ENCODE data around the gene ST8SIA1.

ST8SIA1 gene

GRCh38 chr12:22248121-22248520, 86.4 kb downstream of the ST8SIA1 start:
- H3K4me3 ChIP-seq (ENCODE audit: low read depth, low read length) = no peak overlapping the region

DNA sequence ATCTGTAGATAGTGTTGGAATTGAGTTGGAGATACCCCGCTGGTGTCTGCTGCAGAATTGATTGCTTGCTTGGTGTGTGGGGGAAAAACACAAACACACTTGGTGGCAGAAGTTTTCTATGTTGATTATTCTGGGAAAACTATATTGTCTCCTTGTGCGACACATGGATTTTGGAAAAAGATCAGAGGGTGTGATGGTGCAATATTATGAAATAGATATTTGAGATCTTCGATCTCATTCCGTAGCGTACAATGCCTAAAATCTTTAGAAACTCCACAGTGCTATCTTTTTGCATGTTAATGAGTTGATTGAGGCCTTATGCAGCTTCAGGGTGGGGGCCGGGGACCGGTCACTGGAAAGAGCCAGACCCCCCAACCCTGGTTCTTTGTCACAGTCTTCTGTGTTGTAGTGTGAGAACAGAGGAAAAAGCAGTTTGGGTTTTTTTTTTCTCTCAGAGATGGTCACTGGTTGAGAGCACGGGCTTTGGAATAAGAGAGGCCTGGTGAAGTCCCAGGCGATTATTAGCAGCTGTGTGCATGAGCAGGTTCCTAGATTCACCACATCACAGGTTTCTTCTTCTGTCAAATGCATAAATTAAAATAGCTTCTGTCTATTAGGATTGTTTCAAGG, 88.2 kb downstream of the ST8SIA1 start:
- no peak overlapping the region for H3K4me3 ChIP-seq (ENCODE audit: low read depth, low read length)

DNA sequence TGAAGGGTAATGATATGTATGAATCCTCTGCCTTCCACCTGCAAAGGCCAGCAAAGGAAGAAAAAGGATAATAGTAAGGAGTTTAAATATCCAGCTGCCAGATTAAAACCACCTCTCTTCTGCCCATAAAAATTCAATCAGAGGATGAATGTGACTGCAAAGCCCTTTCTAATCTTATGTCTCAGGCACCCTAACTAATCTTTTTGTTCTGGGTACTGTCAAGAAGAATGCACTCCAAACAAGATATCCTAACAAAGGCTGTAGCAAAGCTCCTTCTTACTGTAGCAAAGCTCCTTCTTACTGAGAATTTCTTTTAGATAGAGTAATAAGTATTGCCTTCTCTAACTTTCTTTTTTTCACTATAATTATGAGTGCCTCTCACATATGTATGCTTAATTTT, 91.8 kb downstream of the ST8SIA1 start:
- H3K4me3 ChIP-seq (ENCODE audit: low read depth, low read length) = no peak overlapping the region

GRCh38 chr12:22238211-22238610, 96.3 kb downstream of the ST8SIA1 start:
- no peak overlapping the region for H3K4me3 ChIP-seq (ENCODE audit: low read depth, low read length)

GRCh38 chr12:22234561-22234960, 99.9 kb downstream of the ST8SIA1 start:
- H3K4me3 ChIP-seq (ENCODE audit: low read depth, low read length) = no peak overlapping the region

GRCh38 chr12:22231836-22232235, 102.7 kb downstream of the ST8SIA1 start:
- H3K4me3 ChIP-seq (ENCODE audit: low read depth, low read length) = no peak overlapping the region

- no peak overlapping the region for H3K4me3 ChIP-seq (ENCODE audit: low read depth, low read length)
Measured at GRCh38 chr12:22231078-22231477, 103.4 kb downstream of the ST8SIA1 start.

GRCh38 chr12:22230280-22230794, 104.2 kb downstream of the ST8SIA1 start:
- H3K4me3 ChIP-seq (ENCODE audit: low read depth, low read length) = no peak overlapping the region

- H3K4me3 ChIP-seq (ENCODE audit: low read depth, low read length) = no peak overlapping the region
Measured at GRCh38 chr12:22229652-22230279, 104.7 kb downstream of the ST8SIA1 start.

DNA sequence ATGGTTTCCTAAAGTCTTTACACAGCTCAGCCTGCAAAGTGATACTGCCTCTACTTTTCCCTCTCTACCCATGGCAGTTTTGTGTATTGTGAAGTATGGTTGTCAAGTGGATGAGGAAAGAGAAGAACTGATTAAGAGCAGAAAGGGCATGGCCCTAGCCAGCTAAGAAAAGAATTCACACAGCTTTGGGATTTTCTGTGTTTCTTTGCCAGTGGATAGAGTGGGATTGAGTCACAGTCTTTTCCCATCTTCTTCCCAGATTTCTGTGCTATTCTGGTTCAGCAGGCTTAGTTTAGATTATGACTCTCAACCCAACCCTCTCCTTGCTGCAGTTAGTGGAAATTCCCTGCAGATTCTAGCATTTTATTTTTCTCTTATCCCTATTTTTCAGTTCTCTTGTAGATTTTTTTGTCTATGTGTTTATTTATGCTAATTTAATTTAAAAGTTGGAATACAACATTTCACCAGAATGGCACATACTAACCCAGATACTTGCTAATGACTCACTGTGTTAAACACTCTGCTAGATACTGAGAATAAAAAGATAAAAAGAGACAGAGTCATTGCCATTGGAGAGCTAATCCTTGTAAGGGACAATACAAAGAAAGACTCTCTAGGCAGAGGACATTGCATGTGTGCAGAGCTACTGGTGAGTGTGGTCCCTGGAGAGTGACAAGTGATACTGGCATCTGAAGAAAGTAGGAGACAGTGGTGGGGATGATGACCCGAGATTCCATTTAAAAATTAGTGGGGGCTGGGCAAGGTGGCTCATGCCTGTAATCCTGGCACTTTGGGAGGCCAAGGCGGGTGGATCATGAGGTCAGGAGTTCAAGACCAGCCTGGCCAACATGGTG, 106.3 kb downstream of the ST8SIA1 start:
- H3K4me3 ChIP-seq (ENCODE audit: low read depth, low read length) = no peak overlapping the region

DNA sequence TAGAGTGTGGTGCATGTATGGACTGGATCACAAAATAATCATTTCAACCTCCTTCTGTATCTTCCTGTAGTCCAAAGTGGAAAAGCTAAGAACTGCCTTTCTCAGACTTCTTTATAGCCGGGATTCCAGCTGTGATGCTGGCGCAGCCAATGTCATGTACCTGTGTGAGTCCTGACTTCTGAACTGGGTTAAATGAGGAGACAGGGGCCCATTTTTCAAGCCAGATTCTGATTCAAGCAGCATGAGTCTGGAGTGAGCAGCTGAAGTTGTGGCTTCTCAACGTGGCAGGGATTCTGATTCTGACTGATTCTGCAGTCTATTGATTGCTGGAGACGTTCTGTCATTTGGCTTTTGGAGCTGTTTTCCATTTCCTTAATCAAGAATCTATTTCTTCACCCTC, 111.2 kb downstream of the ST8SIA1 start:
- no peak overlapping the region for H3K4me3 ChIP-seq (ENCODE audit: low read depth, low read length)

GRCh38 chr12:22217556-22217955, 117.0 kb downstream of the ST8SIA1 start:
- H3K4me3 ChIP-seq (ENCODE audit: low read depth, low read length) = no peak overlapping the region

GRCh38 chr12:22215467-22216253, 118.8 kb downstream of the ST8SIA1 start:
- no peak overlapping the region for H3K4me3 ChIP-seq (ENCODE audit: low read depth, low read length)

- no peak overlapping the region for H3K4me3 ChIP-seq (ENCODE audit: low read depth, low read length)
Measured at GRCh38 chr12:22211128-22211527, 123.4 kb downstream of the ST8SIA1 start.

GRCh38 chr12:22209422-22209821, 125.1 kb downstream of the ST8SIA1 start:
- H3K4me3 ChIP-seq (ENCODE audit: low read depth, low read length) = no peak overlapping the region

DNA sequence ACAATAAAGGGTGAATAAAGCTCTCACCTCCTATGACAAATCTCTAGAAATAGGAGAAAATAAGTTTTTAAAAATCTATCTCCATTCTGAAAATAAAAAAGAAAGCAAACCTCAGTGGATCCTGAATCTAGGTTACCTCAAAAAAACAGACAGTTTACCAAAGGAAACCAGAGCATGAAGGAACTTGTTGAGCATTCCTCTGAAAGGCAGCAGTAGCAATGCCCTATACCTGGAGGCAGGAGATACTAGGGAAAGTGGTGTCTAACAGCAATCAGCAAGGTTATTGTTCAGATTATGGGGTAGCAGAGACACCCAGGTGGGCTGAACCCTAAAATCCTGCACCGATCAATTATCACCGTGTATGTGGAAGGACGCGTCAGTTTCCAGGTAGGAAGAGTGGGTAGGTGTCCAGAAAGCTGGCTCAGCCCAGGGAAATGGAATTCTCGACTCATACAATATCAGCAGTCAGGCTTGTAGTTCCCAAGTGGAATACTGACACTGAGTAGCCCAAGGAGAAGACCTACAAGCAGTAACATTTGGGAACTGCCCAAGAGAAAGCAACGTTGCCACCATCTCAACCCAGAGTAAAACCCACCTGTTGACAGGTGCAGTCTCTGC, 128.3 kb downstream of the ST8SIA1 start:
- no peak overlapping the region for H3K4me3 ChIP-seq (ENCODE audit: low read depth, low read length)

- no peak overlapping the region for H3K4me3 ChIP-seq (ENCODE audit: low read depth, low read length)
Measured at GRCh38 chr12:22204391-22204790, 130.1 kb downstream of the ST8SIA1 start.

GRCh38 chr12:22202847-22203246, 131.7 kb downstream of the ST8SIA1 start:
- H3K4me3 ChIP-seq (ENCODE audit: low read depth, low read length) = no peak overlapping the region

DNA sequence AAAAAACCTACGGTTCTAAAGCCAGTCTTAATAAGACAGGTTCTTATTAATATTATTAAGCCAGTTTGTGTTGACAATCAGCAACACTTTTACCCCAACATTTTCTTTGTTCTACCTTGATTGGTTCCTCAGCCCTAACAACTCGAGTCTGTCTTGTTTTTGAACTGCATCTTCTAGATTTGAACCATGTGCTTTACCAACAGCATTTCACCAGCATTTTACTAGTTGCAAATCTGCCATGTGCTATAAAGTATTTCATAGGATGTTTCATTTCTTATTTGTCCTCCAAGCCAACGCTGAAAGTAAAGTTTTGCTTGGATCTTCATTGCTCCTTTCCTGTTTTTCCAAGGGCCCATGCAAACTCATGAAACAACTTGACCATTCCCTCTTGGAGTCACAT, 133.4 kb downstream of the ST8SIA1 start:
- no peak overlapping the region for H3K4me3 ChIP-seq (ENCODE audit: low read depth, low read length)

DNA sequence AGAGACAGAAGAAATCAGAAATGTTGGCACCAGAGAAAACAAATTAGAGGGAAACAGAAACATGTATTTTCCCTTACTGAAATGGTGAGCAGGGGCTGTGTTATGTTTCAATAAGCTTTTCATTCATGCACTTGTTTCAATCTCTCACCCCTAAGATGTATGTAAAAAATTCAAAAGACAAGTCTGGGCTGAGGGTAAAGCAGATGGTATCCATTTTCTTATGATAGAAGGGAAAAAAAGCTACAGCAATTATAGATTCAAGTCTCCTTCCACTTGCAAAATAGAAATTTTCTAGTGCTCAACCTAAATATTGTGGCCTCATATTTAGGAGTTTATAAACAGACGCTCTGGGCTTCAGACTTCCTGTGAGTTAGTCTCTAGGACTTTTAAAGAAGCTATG, 138.3 kb downstream of the ST8SIA1 start:
- no peak overlapping the region for H3K4me3 ChIP-seq (ENCODE audit: low read depth, low read length)

DNA sequence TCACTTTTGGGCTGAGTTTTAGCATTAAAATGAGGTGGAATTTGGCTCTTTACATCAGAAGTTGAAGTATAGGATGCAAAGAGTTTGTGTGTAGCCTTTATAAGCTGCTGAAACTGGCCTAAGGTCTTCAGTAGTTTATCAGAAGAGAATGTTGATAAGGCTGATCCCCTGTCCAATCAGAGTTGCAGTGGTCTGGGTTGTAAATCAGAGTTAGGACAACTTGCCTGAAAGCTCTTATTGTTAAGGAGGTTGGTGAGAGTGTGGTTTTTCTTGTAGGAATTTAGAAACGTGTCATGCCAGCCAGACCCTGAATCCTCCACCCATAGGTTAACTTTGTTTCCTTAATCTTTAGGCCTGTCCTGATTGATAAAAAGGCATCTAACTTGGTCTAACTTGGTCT, 143.5 kb downstream of the ST8SIA1 start:
- no peak overlapping the region for H3K4me3 ChIP-seq (ENCODE audit: low read depth, low read length)
